K562 (cell line): ENCODE measurements around the gene C12orf42. TPM values are rescaled to one million over a fixed set of nuclear protein-coding genes. Genes with fewer than 3 reads are reported as not detected.

ENCODE experiments used
- ATAC-seq: fragments of 200-7000 bp; cut with Tn5 transposase; 3 replicates; pipeline ENCODE4 v1.9.1; 2020; ENCODE audit warnings: moderate library complexity
- BruUV-seq: library from RNA; stranded (reverse); fragments of 400-500 nt; replicated peaks from 2 replicates; lab custom pipeline; 2021; lab: Mats Ljungman, UMichigan
- CTCF ChIA-PET: fragments of 300-600 bp; formaldehyde crosslinking; extraction: SDS; loops from one replicate; lab custom pipeline; 2021; ENCODE audit warnings: low intra/inter-chr PET ratio; lab: Yijun Ruan, JAX
- POLR2A ChIA-PET: fragments of 300-600, 350-650 bp; sonication (Branson Sonifier 250); formaldehyde crosslinking; extraction: SDS; loops from one replicate; lab custom pipeline; 2021; ENCODE audit warnings: antibody characterized with exemption, inconsistent platforms; lab: Yijun Ruan, JAX
- DNase-seq, 4 experiments: peaks; one replicate each; pipeline versions ENCODE4 v3.0.0 to v3.0.0-alpha.2; 2011 to 2018; ENCODE audit warnings: low spot score in 3 of 4, mixed read lengths in 3 of 4; ENCODE audit errors: extremely low read depth in 1 of 4
- FAIRE-seq: peaks from 2 replicates; lab custom pipeline; 2011; peaks lifted over from hg19 to GRCh38; lab: Jason Lieb, UNC
- H2AFZ ChIP-seq: 2 replicates; pipeline ENCODE4 v1.6.0; 2011; ENCODE audit warnings: low read depth, low read length, control low read depth, inconsistent platforms
- H3K27ac ChIP-seq: fragments of 200-600 bp; 3 replicates; pipeline ENCODE4 v1.8.0; 2011; ENCODE audit warnings: low read depth, mild to moderate bottlenecking, control low read depth, inconsistent platforms, low read length, moderate library complexity, mixed read lengths; ENCODE audit errors: extremely low read depth
- H3K27me3 ChIP-seq, 2 experiments: fragments of 300-600 bp in 1 of 2; 2 replicates in 1 of 2; 3 replicates in 1 of 2; pipeline versions ENCODE4 v1.6.0 to v1.8.0; 2011; ENCODE audit warnings: inconsistent platforms in 2 of 2, low read length in 2 of 2, mild to moderate bottlenecking in 1 of 2, mixed read lengths in 1 of 2, moderate library complexity in 1 of 2; ENCODE audit not compliant: control insufficient read depth in 2 of 2, insufficient read depth in 2 of 2
- H3K36me3 ChIP-seq: fragments of 300-600 bp; 3 replicates; pipeline ENCODE4 v1.8.0; 2011; ENCODE audit warnings: mild to moderate bottlenecking, low read length, inconsistent platforms; ENCODE audit not compliant: control insufficient read depth, insufficient read depth
- H3K4me1 ChIP-seq, 2 experiments: fragments of 200-600 bp in 1 of 2; replicated peaks in 1 of 2; 2 replicates in 1 of 2; 3 replicates in 1 of 2; pipeline versions ENCODE4 v1.5.1 to v1.8.0; 2011; ENCODE audit warnings: inconsistent platforms in 2 of 2, low read length in 2 of 2, mild to moderate bottlenecking in 1 of 2, mixed read lengths in 1 of 2, moderate library complexity in 1 of 2; ENCODE audit not compliant: control insufficient read depth in 2 of 2, insufficient read depth in 2 of 2
- H3K4me2 ChIP-seq: 2 replicates; pipeline ENCODE4 v1.6.1; 2011; ENCODE audit warnings: low read length, control low read depth, inconsistent platforms, mixed read lengths; ENCODE audit not compliant: insufficient read depth
- H3K4me3 ChIP-seq: fragments of 200-600 bp; sonication (generic), shearing (Covaris generic); 2 replicates; pipeline ENCODE4 v1.5.1; 2016; ENCODE audit warnings: control low read depth, inconsistent platforms
- H3K79me2 ChIP-seq: fragments of 200-600 bp; 3 replicates; pipeline ENCODE4 v1.8.0; 2011; ENCODE audit warnings: low read length, inconsistent platforms; ENCODE audit not compliant: control insufficient read depth, insufficient read depth
- H3K9ac ChIP-seq, 2 experiments: 2 replicates each; pipeline versions ENCODE4 v1.6.0 to v1.6.1; 2011; ENCODE audit warnings: low read depth in 2 of 2, low read length in 2 of 2, control low read depth in 1 of 2, inconsistent platforms in 1 of 2, mild to moderate bottlenecking in 1 of 2, mixed read lengths in 1 of 2; ENCODE audit not compliant: insufficient read depth in 1 of 2
- H3K9me1 ChIP-seq: one replicate; pipeline ENCODE4 v1.6.0; 2011; ENCODE audit warnings: inconsistent platforms, mild to moderate bottlenecking, low read length, moderate library complexity; ENCODE audit not compliant: control insufficient read depth, insufficient read depth
- H3K9me3 ChIP-seq: replicated peaks from 2 replicates; pipeline ENCODE4 v1.5.1; 2011; ENCODE audit warnings: low read depth, low read length, inconsistent platforms; ENCODE audit not compliant: control insufficient read depth, insufficient read depth
- H4K20me1 ChIP-seq: replicated peaks from 2 replicates; pipeline ENCODE4 v1.6.1; 2011; ENCODE audit warnings: low read length, inconsistent platforms, mixed read lengths; ENCODE audit not compliant: control insufficient read depth, insufficient read depth
- DACH1 ChIP-seq: fragments of 450-650 bp; IDR thresholded peaks from 2 replicates; pipeline ENCODE4 v1.6.1; 2018; ENCODE audit not compliant: partially characterized antibody
- HMGXB4 ChIP-seq: sonication (generic); formaldehyde crosslinking; IDR thresholded peaks from 2 replicates; pipeline ENCODE4 v1.8.1; 2023; ENCODE audit warnings: mild to moderate bottlenecking, missing genetic modification reagents
- NR1H2 ChIP-seq: sonication (generic); formaldehyde crosslinking; IDR thresholded peaks from 2 replicates; pipeline ENCODE4 v1.4.0; 2020; ENCODE audit warnings: mild to moderate bottlenecking, missing genetic modification reagents
- TCF7L2 ChIP-seq: fragments of 150-350 bp; IDR thresholded peaks from 2 replicates; pipeline ENCODE4 v1.6.1; 2016; ENCODE audit warnings: low read depth, mild to moderate bottlenecking, low read length, moderate library complexity
- ZNF695 ChIP-seq: fragments of 450-650 bp; formaldehyde crosslinking; IDR thresholded peaks from 2 replicates; pipeline ENCODE4 v1.4.0; 2020; ENCODE audit warnings: mild to moderate bottlenecking, moderate library complexity
- ZNF764 ChIP-seq: fragments of 250-450 bp; sonication (Bioruptor Pico); IDR thresholded peaks from 2 replicates; pipeline ENCODE4 v1.4.0; 2020; ENCODE audit warnings: low read depth, mild to moderate bottlenecking, moderate library complexity
- WGBS: fragments of 100-300 bp; shearing (Covaris generic); methylation state at CpG from one replicate; pipeline ENCODE4 v1.1.6; 2016; ENCODE audit warnings: low coverage, mixed read lengths; ENCODE audit not compliant: insufficient coverage; ENCODE audit errors: missing lambda C conversion rate; 5-methylcytosine and 5-hydroxymethylcytosine counted together
- in situ Hi-C: fragments of 300-500 bp; cut with MboI; formaldehyde crosslinking; loops from 4 replicates; pipeline ENCODE4 v1.15.0; 2018; ENCODE audit warnings: inconsistent platforms, mixed read lengths
- intact Hi-C: fragments of 100-400 bp; cut with micrococcal nuclease; formaldehyde crosslinking; loops from 2 replicates; pipeline ENCODE4 v1.14.2; 2022
- polyA plus RNA-seq, 8 experiments: library from polyadenylated mRNA; depleted of rRNA in 4 of 8; stranded (reverse) in 5 of 8; unstranded in 3 of 8; fragments of >200 nt; fragmentation: Nextera tagmentation in 2 of 8; fragmentation: Illumina TruSeq in 1 of 8; extraction: Ambion mirVana in 2 of 8; extraction: Trizol in 1 of 8; gene quantifications; 2 replicates each; pipeline versions ENCODE4 v1.2.1 to v1.2.3, GENCODE V29; 2011 to 2014; ENCODE audit warnings: inconsistent platforms in 1 of 8, missing spikeins in 1 of 8
- total RNA-seq, 7 experiments: library from RNA; depleted of rRNA in 6 of 7; stranded (reverse); fragments of >200 nt in 6 of 7; fragmentation: Illumina TruSeq in 2 of 7; extraction: Trizol in 2 of 7; gene quantifications; 2 replicates each; pipeline versions ENCODE4 v1.2.1 to v1.2.3, GENCODE V29; 2011 to 2021; ENCODE audit warnings: low replicate concordance in 1 of 7

Gene C12orf42
- total and polyA plus RNA-seq, 9 of the 15 experiments (the other 6 are each of a cell fraction or from before 2014, with no cell fraction given) = not detected

DNA sequence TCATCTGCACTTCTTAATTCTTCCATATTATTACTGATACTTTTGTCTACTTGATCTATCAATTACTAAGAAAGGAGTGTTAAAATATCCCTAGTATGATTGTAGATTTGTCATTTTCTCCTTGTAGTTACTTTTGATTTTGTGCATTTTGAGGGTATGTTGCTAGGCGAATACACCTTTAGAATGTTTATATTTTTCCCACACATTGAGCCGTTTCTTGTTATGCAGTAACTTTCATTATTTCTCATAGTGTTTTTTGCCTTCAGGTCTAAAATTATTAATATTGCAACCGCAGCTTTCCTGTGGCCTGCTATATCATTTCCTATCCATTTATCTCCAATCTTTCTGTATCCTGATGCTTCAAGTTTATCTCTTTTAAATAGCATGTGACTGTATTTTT lies 44.6 kb upstream of the C12orf42 start (continued):
- TF ChIP-seq TCF7L2 = no peak
- no peak for TF ChIP-seq ZNF764 (CRISPR knock-in tag)
- no peak for TF ChIP-seq ZNF695 (CRISPR knock-in tag)

GRCh38 chr12:103538397-103538796 lies 42.6 kb upstream of the C12orf42 start:
- 0% methylated on average over 1 of the region's 1 CpG for WGBS
- CTCF ChIA-PET = no interaction called here
- Histone ChIP-seq H3K9ac (no peak overlapping the region), H3K4me3 (no peak overlapping the region), H3K4me2 (no peak overlapping the region), H3K4me1 (no peaks in the 10 kb centered on the region), H2AFZ (no peak overlapping the region), H3K9me1 (no peaks in the 10 kb centered on the region), H3K36me3 (no peaks in the 10 kb centered on the region), H3K9me3 (no peaks in the 10 kb centered on the region), H3K27me3 (no peaks in the 10 kb centered on the region), H3K27ac (no peak overlapping the region)
- FAIRE-seq = no peak
- intact Hi-C loops = no loop called here
- BruUV-seq = no TSS peak
- POLR2A ChIA-PET = no interaction called here
- no peak for DNase-seq
- in situ Hi-C loops = no loop called here
- no peak for TF ChIP-seq NR1H2 (CRISPR knock-in tag)
- TF ChIP-seq HMGXB4 (CRISPR knock-in tag) = no peak
- TF ChIP-seq DACH1 = no peak
- TF ChIP-seq, all 486 proteins: peak for 0
- Histone ChIP-seq H4K20me1 (no peaks in the 10 kb centered on the region), H3K79me2 (no peaks in the 10 kb centered on the region)
- no peak for ATAC-seq
